GM19240 (cell line): ENCODE data around the gene POLR3K.

Experiments
- DNase-seq: peaks from one replicate; pipeline ENCODE4 v3.0.0; 2011; ENCODE audit warnings: low spot score; ENCODE audit not compliant: insufficient read length

Gene POLR3K

GRCh38 chr16:53346-54236, at the start of gene POLR3K, which contains the start of gene SNRNP25:
Gene POLR3K (minus strand): TSS chr16:53608. CDS start chr16:53586, 22 bp downstream.
Gene SNRNP25 (plus strand): TSS chr16:53828. CDS start chr16:54017, 189 bp downstream.
- peak; percentile 100 for DNase-seq

- DNase-seq = no peak
Measured at GRCh38 chr16:102060-102855, 48.9 kb upstream of the POLR3K start.

GRCh38 chr16:101586-101985, 48.2 kb upstream of the POLR3K start:
- DNase-seq = no peak

- DNase-seq = no peak
Measured at GRCh38 chr16:100989-101388, 47.6 kb upstream of the POLR3K start.

GRCh38 chr16:97822-98221, 44.4 kb upstream of the POLR3K start:
- no peak for DNase-seq

- DNase-seq = peak; percentile 95
Measured at GRCh38 chr16:96935-97381, 43.5 kb upstream of the POLR3K start.

- no peak for DNase-seq
Measured at GRCh38 chr16:94918-95265, 41.5 kb upstream of the POLR3K start.

- no peak for DNase-seq
Measured at GRCh38 chr16:92431-93339, 39.3 kb upstream of the POLR3K start.

GRCh38 chr16:91484-91883, 38.1 kb upstream of the POLR3K start:
- DNase-seq = no peak

GRCh38 chr16:89391-90302, 36.2 kb upstream of the POLR3K start:
- DNase-seq = no peak

- no peak for DNase-seq
Measured at GRCh38 chr16:88613-89012, 35.2 kb upstream of the POLR3K start.

- no peak for DNase-seq
Measured at GRCh38 chr16:86483-86952, 33.1 kb upstream of the POLR3K start.

GRCh38 chr16:85865-86264, 32.5 kb upstream of the POLR3K start:
- DNase-seq = no peak

- DNase-seq = no peak
Measured at GRCh38 chr16:85407-85782, 32.0 kb upstream of the POLR3K start.

GRCh38 chr16:84718-85406, 31.5 kb upstream of the POLR3K start:
- no peak for DNase-seq

- no peak for DNase-seq
Measured at GRCh38 chr16:83781-84615, 30.6 kb upstream of the POLR3K start.

- no peak for DNase-seq
Measured at GRCh38 chr16:83060-83603, 29.7 kb upstream of the POLR3K start.
